Kidney tubule cell (primary cell): ENCODE results near the gene PHC2.
A peak's percentile ranks its signal among the peaks of the same experiment; 100 is the strongest.

ENCODE experiments used
- DNase-seq: peaks from one replicate; pipeline ENCODE4 v3.0.0-alpha.2; 2018; ENCODE audit warnings: low spot score

The PHC2 gene

GRCh38 chr1:33369764-33370163 lies 61.1 kb downstream of the PHC2 start:
- DNase-seq, result no peak

- DNase-seq, result no peak
Observed at GRCh38 chr1:33369081-33369480, 61.8 kb downstream of the PHC2 start.

- no peak for DNase-seq
Observed at GRCh38 chr1:33368431-33368830, 62.5 kb downstream of the PHC2 start.

GRCh38 chr1:33367485-33368405 lies 63.1 kb downstream of the PHC2 start:
- peak; percentile 79 for DNase-seq

GRCh38 chr1:33366762-33367484 lies 64.0 kb downstream of the PHC2 start:
- DNase-seq, result no peak

- DNase-seq, result peak; percentile 73
Observed at GRCh38 chr1:33365560-33365997, 65.3 kb downstream of the PHC2 start.

- no peak for DNase-seq
Observed at GRCh38 chr1:33364565-33364918, 66.4 kb downstream of the PHC2 start.

GRCh38 chr1:33363470-33363861 lies 67.4 kb downstream of the PHC2 start:
- DNase-seq, result no peak

- DNase-seq, result no peak
Observed at GRCh38 chr1:33363021-33363420, 67.9 kb downstream of the PHC2 start.

GRCh38 chr1:33361532-33362235 lies 69.2 kb downstream of the PHC2 start:
- no peak for DNase-seq

GRCh38 chr1:33360367-33360766 lies 70.5 kb downstream of the PHC2 start:
- no peak for DNase-seq

GRCh38 chr1:33359931-33360330 lies 71.0 kb downstream of the PHC2 start:
- DNase-seq, result no peak

- no peak for DNase-seq
Observed at GRCh38 chr1:33358795-33359503, 71.9 kb downstream of the PHC2 start.

- no peak for DNase-seq
Observed at GRCh38 chr1:33358114-33358794, 72.6 kb downstream of the PHC2 start.

- DNase-seq, result no peak
Observed at GRCh38 chr1:33357099-33357498, 73.8 kb downstream of the PHC2 start.

- no peak for DNase-seq
Observed at GRCh38 chr1:33354707-33355316, 76.1 kb downstream of the PHC2 start.

- no peak for DNase-seq
Observed at GRCh38 chr1:33353531-33353930, 77.4 kb downstream of the PHC2 start.

GRCh38 chr1:33351281-33351660 lies 79.6 kb downstream of the PHC2 start:
- no peak for DNase-seq

GRCh38 chr1:33350611-33351280 lies 80.1 kb downstream of the PHC2 start:
- DNase-seq, result no peak
